UCSD-AML1 (cell line): ENCODE results near the gene DPH5.
"Not testable (repeated sequence)": the region's sequence is repeated elsewhere in the genome, so short reads cannot be mapped to it uniquely, and the experiment has no call there.

Source experiments
- DNase-seq: peaks from one replicate; lab custom pipeline; 2025; ENCODE audit not compliant: unreplicated experiment; lab: John Stamatoyannopoulos, UW

DPH5 gene

DNA sequence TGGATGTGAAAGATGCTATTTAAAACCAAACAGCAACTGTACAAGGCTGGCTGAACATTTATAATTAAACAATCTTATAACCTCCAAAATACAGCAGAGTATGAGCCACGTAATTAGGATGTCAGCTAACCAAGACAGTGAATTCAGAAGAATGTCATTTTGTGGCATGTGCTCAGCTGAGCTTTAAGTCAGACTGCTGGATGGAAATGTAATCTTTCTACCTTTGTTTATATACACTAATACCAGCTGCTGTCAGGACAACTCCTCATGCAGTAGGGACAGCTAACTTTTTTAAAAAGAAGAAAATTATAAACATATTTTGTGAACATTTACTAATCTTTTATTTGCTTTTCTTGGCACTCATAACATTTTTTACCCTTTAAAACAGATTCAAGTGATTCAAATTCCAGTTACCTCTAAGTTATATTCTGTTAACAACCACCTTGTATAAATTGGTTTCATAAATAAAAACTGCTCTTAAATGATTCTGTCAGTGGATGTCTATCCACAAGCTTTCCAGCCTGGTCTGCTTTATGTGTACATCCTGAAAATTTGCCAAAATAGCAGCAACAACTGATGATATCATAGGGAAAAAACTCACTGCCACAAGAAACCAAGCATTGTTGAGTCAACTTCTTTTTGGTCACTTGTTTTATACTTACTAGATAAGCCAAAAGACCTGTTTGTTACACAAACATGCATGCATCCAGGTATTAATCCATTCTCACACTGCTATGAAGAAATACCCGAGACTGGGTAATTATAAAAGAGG lies 36.1 kb downstream of the DPH5 start:
- no peak for DNase-seq

DNA sequence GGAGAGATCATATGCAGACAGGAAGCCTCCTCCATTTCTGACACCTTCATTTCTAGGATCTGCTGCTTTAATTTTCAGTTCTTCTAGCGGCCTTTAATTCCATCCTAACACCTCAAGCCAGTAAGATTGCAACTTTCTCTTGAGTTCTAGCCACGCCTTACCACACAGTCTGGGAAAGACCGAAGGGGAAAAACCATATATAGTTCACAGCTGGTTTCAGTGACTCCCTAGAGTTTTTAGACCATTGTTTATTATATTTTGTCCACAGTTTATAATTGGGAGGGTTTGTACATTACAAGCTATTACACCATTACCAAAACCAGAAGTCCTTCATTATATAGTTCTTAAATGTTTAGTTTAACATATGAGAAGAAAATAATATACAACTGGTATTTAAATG lies 37.5 kb downstream of the DPH5 start:
- no peak for DNase-seq

DNA sequence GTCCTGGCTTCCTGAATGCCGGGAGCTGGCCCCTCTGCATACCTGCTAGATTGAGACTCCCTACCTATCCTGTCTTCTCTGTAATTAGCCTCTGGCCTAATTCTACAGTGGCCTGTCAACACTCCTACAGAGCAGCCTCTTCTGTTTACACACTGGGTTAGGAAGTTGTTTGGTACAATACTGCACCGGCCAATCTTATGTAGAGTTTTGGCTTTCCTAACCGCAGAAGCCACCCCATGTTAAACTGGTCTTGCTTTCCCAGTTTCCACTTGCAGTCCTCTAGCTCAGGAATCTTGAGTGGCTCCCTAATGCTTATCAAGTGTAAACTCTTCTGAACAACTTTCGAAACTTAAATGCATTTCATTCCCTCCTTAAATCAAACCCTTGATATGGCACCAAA lies 42.8 kb downstream of the DPH5 start:
- no peak for DNase-seq

GRCh38 chr1:100979631-100980030 lies 46.0 kb downstream of the DPH5 start:
- DNase-seq = no peak

GRCh38 chr1:100976936-100977335 lies 48.6 kb downstream of the DPH5 start:
- no peak for DNase-seq

GRCh38 chr1:100972185-100972584 lies 53.4 kb downstream of the DPH5 start:
- no peak for DNase-seq

- no peak for DNase-seq
These were observed 54.6 kb downstream of the DPH5 start for GRCh38 chr1:100971021-100971420.

DNA sequence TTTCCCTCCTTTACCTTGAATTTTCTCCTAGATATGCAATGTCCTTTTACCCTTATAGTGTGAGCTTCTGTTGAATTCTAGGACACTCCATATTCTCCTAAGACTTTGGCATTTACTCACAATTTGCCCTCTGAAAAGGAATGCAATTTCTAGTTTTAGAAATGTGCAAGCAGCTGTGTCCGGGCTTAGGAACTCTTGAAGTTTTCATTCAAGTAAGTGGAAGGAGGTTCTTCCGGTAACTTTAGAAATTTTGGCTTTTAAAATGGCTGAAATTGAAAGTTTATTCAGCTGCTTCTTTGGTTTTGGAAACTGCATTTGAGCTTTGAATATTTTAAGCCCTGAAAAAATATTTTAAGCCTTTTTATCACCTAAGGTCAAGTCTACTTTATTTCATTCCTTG lies 56.3 kb downstream of the DPH5 start:
- no peak for DNase-seq

DNA sequence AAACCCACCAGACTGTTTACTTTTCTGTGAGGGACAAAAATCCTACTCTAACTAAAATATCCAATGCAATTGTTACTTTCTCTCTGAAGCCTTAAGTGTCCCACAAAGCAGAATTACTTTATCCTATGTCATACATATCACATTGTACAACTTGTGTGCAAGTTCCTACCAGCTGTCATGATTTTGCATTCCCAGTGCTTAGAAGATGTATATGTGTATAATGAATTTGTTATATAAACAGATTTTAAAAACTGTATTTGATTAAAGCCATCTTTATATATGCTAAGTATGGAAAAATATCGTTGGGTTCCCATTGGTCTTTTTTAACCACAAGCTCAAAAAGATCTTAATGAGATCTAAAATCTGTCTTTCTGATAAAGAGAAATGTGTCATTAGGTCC lies 57.0 kb downstream of the DPH5 start:
- no peak for DNase-seq

GRCh38 chr1:100960098-100960497 lies 65.5 kb downstream of the DPH5 start:
- DNase-seq = no peak

DNA sequence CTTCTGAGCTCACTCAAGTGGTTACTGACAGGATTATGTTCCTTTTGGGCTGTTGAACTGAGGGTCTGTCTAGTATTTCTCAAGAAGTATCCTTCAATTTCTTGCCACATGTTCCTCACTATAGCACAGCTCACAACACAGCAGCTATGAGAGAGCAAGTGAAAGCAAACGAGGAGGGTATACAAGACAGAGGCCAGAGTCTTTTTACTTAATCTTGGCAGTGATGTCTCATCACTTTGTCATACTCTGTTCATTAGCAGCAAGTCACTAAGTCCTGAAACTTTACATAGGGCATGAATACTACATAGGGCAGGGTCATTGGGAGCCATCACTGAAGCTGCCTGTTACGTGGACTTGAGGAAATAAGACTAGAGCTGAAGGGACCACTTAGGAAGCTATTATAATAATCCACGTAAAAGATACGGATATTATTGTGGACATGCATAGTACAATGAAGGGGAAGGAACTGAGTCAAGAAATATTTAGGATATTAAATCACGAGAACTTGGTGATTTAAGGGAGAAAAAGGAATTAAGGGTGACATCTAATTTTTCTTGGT lies 66.0 kb downstream of the DPH5 start:
- DNase-seq = no peak

DNA sequence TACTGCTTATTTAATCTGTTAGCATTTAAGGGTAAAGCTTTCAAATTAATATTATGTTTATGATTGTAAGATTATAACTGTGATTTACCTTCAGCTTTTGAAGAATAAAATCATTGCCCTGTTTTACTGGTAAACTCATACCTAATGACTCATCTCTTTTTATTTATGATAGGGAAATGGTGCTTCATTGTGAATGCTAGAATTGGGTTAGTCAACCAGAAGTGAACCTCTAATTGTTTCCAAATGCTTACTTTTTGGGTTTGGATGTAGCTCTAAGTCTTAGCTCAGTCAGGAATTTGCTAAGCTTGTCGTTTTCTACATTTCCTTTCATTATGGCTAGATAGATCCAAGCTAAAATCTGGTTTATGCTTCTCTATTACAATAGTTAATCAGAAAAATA lies 70.3 kb downstream of the DPH5 start:
- DNase-seq = no peak

DNA sequence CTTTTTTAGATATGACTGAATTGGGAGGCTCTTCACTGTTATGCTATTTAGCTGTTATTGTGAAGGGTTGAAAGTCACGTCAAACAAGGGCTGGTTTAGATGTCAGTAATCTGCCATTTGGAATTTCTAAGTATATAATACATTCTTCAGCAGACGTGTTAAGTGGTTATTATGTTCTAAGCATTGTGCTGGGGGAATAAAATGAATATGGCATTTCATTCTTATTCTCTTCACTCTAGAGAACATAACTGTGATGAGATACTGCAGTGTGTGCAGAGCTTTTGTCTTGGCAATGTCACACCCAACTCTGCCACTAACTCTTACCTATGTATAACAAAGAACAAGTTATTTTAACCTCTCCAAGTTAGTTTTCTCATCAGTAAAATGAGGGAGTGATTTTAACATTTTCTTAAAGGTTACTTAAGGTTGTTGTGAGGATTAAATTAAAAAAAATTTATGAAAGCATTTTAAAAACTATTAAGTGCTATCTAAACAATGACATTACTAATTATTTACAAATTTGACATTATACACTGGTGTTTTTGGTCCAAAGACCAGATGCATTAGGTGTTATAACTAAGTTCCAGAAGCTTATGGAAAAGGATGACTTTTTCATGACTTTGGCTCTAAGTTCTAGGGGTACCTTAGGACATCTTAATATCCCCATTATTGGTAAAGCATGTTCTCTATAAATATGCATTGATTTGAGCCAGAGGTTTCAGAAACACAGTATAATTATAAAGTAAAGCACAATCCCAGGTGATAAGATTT lies 71.4 kb downstream of the DPH5 start:
- DNase-seq = no peak

- not testable (repeated sequence) for DNase-seq
These were observed 72.6 kb downstream of the DPH5 start for GRCh38 chr1:100952970-100953369.

DNA sequence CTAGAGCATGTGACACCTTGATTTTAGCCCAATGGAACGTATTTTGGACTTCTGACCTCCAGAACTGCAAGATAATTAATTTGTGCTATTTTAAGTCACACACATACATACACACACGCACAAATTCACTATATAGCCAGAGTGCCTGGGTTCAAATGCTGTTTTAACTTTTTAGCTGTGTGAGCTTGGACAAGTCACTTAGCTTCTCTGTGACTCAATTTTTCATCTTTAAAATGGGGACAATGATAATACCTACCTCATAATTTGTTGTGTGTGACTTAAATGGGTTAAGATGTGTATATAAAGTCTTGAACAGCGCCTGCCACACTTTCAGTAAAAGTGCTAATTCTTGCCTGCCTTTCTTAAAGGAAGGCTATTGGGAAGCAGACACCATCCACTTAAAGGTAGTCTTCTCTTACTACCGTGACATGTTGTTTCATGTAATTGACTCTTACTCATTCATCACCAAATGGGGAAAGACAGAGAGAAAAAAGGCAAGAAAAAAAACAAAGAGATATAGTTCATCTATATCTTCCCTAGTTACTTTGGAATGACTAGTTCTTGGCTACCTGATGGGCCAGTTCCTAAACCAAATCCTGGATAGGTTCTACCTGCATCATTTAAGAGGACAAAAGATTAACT lies 73.4 kb downstream of the DPH5 start:
- no peak for DNase-seq

GRCh38 chr1:100950781-100951180 lies 74.8 kb downstream of the DPH5 start:
- DNase-seq = no peak

DNA sequence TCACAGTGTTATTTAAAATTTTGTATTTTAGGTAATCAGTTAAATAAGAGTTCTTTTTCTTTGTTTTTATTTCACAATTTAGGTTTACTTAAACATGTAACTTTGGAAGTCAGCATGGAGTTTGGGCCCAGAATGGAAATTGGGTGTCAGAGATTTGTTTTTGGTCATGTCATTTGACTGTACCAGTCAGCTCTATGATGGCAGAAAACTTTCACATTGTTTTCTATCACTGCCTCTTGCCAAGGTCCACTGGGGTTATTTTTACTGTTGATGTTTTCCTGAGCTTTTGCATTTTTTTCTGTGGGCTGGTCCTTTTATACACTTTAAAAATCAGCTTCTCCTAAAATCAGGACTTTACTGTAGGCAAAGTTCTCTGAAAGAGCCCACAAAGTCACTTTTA lies 75.2 kb downstream of the DPH5 start:
- no peak for DNase-seq

GRCh38 chr1:100949515-100950158 lies 75.9 kb downstream of the DPH5 start:
- DNase-seq = not testable (repeated sequence)

DNA sequence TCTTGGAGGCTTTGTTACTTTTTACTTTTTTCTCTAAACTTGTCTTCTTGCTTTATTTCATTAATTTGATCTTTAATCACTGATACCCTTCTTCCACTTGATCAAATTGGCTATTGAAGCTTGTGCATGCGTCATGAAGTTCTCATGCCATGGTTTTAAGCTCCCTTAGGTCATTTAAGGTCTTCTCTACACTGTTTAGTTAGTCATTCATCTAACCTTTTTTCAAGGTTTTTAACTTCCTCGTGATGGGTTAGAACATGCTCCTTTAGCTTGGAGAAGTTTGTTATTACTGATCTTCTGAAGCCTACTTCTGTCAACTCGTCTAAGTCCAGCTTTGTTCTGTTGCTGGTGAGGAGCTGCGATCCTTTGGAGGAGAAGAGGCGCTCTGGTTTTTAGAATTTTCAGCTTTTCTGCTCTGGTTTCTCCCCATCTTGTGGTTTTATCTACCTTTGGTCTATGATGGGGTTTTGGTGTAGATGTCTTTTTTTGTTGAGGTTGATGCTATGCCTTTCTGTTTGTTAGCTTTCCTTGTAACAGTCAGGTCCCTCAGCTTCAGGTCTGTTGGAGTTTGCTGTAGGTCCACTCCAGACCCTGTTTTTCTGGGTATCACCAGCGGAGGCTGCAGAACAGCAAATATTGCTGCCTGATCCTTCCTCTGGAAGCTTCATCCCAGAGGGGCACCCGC lies 76.7 kb downstream of the DPH5 start:
- not testable (repeated sequence) for DNase-seq

- not testable (repeated sequence) for DNase-seq
These were observed 77.8 kb downstream of the DPH5 start for GRCh38 chr1:100947816-100948215.

GRCh38 chr1:100946064-100946463 lies 79.5 kb downstream of the DPH5 start:
- DNase-seq = not testable (repeated sequence)
